Stimulated activated CD8-positive, alpha-beta memory T cell treated with anti-CD3 and anti-CD28 coated beads, Interleukin-12 subunit alpha, Interleukin-12 subunit beta, amount 100 ng/mL, for 24 hours (primary cell): Measurements from ENCODE around the gene CHD3.

Source experiments
- DNase-seq: peaks from one replicate; pipeline ENCODE4 v3.0.0-alpha.2; 2020; ENCODE audit errors: extremely low read depth

The CHD3 gene

GRCh38 chr17:7888184-7888920 is at the start of gene CHD3:
CHD3 (plus strand) TSS chr17:7888789; CDS start chr17:7889001, 212 bp downstream.
- no peak for DNase-seq

GRCh38 chr17:7839190-7839875 is 49.3 kb upstream of the CHD3 start:
- DNase-seq: no peak

- DNase-seq: no peak
Observed at GRCh38 chr17:7839876-7840261, 48.7 kb upstream of the CHD3 start.

- no peak for DNase-seq
Observed at GRCh38 chr17:7840441-7840840, 48.1 kb upstream of the CHD3 start.

GRCh38 chr17:7840875-7841274 is 47.7 kb upstream of the CHD3 start:
- DNase-seq: no peak

GRCh38 chr17:7841396-7841914 is 47.1 kb upstream of the CHD3 start:
- peak; percentile 83 for DNase-seq

- peak; percentile 66 for DNase-seq
Observed at GRCh38 chr17:7841915-7842379, 46.6 kb upstream of the CHD3 start.

GRCh38 chr17:7842380-7843256 is 46.0 kb upstream of the CHD3 start:
- peak; percentile 93 for DNase-seq

GRCh38 chr17:7843257-7843535 is 45.4 kb upstream of the CHD3 start:
- DNase-seq: no peak

GRCh38 chr17:7843536-7844291 is 44.9 kb upstream of the CHD3 start:
- peak; percentile 77 for DNase-seq

GRCh38 chr17:7844292-7845154 is 44.1 kb upstream of the CHD3 start:
- peak; percentile 77 for DNase-seq

- DNase-seq: no peak
Observed at GRCh38 chr17:7845359-7846062, 43.1 kb upstream of the CHD3 start.

GRCh38 chr17:7846063-7846735 is 42.4 kb upstream of the CHD3 start:
- no peak for DNase-seq

GRCh38 chr17:7846765-7847661 is 41.6 kb upstream of the CHD3 start:
- no peak for DNase-seq

GRCh38 chr17:7848131-7848579 is 40.4 kb upstream of the CHD3 start:
- DNase-seq: no peak

- DNase-seq: no peak
Observed at GRCh38 chr17:7848739-7849129, 39.9 kb upstream of the CHD3 start.

GRCh38 chr17:7849130-7849750 is 39.3 kb upstream of the CHD3 start:
- DNase-seq: no peak
